IPS-18a (cell line): ENCODE measurements around the gene NBR1.
"Not testable (repeated sequence)": the region's sequence is repeated elsewhere in the genome, so short reads cannot be mapped to it uniquely, and the experiment has no call there.

Experiments
- H3K27ac ChIP-seq: one replicate; pipeline ENCODE4 v1.5.1; 2013; ENCODE audit warnings: low read length
- H3K27me3 ChIP-seq: one replicate; pipeline ENCODE4 v1.6.1; 2013; ENCODE audit warnings: mild to moderate bottlenecking, low read length; ENCODE audit not compliant: control insufficient read depth, insufficient read depth
- H3K36me3 ChIP-seq: one replicate; pipeline ENCODE4 v1.6.1; 2013; ENCODE audit warnings: low read depth, low read length; ENCODE audit not compliant: control insufficient read depth
- H3K4me1 ChIP-seq: one replicate; pipeline ENCODE4 v1.6.1; 2013; ENCODE audit warnings: low read depth, low read length; ENCODE audit not compliant: control insufficient read depth
- H3K4me3 ChIP-seq: one replicate; pipeline ENCODE4 v1.5.1; 2013; ENCODE audit warnings: low read length
- H3K9ac ChIP-seq: one replicate; pipeline ENCODE4 v1.6.1; 2013; ENCODE audit warnings: mild to moderate bottlenecking, low read length, moderate library complexity
- H3K9me3 ChIP-seq: one replicate; pipeline ENCODE4 v1.6.1; 2013; ENCODE audit warnings: low read depth, low read length; ENCODE audit not compliant: control insufficient read depth

Gene NBR1

DNA sequence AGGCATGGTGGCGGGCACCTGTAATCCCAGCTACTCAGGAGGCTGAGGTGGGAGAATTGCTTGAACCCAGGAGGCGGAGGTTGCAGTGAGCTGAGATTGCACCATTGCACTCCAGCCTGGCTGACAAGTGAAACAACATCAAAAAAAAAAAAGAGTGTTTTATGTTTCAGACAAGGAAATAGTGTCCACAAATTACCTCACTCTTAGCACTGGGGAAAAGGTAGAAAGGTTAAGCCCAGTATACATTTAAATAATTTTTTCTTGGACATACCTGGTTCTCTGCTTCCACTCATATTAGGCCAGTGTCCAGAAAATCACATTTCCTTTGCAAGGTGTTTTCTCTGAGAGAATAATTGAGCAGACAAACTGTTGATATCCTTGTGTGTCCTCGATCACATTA lies 32.0 kb downstream of the NBR1 start:
- not testable (repeated sequence) for H3K9me3 ChIP-seq, H3K27ac ChIP-seq, H3K4me3 ChIP-seq, H3K4me1 ChIP-seq, H3K27me3 ChIP-seq, H3K9ac ChIP-seq
- H3K36me3 ChIP-seq: peaks cover 25% of the 10 kb centered on the region

DNA sequence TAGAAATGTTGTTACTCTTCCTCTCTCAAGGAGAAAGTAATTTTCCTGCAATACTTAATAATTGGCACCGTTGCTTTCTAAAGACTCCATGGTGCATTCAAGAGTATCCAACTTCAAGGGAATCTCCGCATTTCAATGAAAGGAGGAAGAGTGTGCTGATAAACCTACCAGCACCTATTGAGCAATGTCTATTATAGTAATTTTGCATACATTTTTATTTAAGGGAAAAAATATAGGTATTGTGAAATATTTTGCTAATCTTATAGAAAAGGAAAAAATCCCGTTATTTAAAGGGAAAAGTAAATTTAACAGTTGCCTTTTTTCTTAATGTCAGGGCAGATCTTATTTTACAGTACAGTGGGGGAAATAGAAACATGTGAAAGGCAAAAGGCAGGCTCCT lies 39.6 kb downstream of the NBR1 start:
- no peak overlapping the region for H3K27ac ChIP-seq
- no peak overlapping the region for H3K4me3 ChIP-seq
- H3K27me3 ChIP-seq: no peaks in the 10 kb centered on the region
- peaks cover 14% of the 10 kb centered on the region for H3K4me1 ChIP-seq
- no peaks in the 10 kb centered on the region for H3K36me3 ChIP-seq
- H3K9ac ChIP-seq: no peak overlapping the region
- H3K9me3 ChIP-seq: no peaks in the 10 kb centered on the region

DNA sequence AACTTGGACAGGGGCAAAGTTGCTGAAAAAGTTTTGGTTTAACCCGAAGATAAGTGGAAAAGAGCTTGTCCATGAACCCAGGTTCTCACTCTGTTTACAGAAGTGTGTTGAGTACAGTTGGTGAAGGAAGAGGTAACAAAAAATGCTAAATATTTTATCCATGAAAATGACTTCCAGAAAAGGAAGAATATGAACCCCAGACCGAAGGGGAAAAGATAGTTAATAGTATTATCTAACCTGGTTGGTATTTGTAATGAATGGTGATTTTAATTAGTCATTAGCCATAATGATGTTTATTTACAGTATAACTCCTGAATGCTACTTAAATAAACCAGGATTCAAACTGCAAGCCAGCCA lies 40.1 kb downstream of the NBR1 start:
- Histone ChIP-seq H3K36me3 (peaks cover 3% of the 10 kb centered on the region), H3K9ac (peak overlapping the region; percentile 24), H3K27me3 (no peaks in the 10 kb centered on the region), H3K27ac (no peak overlapping the region), H3K9me3 (no peaks in the 10 kb centered on the region), H3K4me1 (peaks cover 14% of the 10 kb centered on the region), H3K4me3 (peak overlapping the region; percentile 70)

DNA sequence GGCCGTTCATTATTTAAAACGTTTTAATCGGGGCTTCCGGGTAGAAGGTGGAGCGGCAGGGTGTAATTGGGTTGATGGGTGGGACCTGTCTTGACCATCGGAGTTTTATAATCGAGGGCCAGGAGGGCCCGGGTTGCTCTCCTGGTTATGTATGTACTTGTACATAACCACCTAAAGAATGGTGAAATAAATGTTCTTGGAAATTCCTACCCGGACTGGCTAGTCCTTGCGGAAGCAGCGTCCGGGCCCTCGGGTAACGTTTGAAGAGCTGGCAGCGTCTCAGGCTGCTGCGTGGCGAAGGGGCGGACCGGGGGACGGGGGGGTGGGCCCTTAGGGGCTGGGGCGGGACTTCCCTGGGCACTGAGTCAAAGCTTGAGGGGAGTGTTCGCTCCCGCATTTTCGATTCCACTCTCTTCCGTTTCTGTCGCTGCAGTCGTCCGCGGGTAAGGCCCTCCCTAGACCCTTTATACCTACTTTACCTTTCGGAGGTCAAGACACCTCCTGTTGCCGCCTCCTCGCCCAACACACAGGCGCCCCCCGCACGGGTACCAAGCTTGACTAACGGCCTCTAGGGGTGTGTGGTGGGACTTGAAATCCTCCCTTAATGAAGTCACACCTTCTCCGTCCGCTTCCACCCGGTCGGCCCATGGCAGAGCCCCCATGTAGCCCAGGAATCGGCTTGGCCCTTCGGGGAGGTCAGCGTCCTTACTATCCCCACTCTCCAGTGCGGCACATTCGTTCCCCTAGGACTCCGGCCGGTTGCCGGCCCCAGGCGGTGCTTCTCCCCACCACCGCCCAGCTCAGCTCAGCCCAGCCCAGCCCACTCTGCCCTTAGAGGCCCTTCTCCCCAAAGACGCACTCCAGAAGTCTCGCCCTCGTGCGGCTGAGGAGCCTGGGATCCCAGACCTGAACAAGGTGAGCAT lies 40.7 kb downstream of the NBR1 start, which contains the start of gene TMEM106A:
TMEM106A (plus strand) TSS at position 396 of the 923 bp plus-strand sequence. CDS start 1,167 bp downstream, outside the sequence.
- H3K27ac ChIP-seq: no peak within 1 kb of the TSS
- H3K27me3 ChIP-seq: no peaks in the 10 kb centered on the region
- peak within 1 kb of the TSS; percentile 56 for H3K9ac ChIP-seq
- peaks cover 3% of the 10 kb centered on the region for H3K36me3 ChIP-seq
- no peaks in the 10 kb centered on the region for H3K9me3 ChIP-seq
- H3K4me1 ChIP-seq: peaks cover 14% of the 10 kb centered on the region
- H3K4me3 ChIP-seq: peak within 1 kb of the TSS; percentile 70

DNA sequence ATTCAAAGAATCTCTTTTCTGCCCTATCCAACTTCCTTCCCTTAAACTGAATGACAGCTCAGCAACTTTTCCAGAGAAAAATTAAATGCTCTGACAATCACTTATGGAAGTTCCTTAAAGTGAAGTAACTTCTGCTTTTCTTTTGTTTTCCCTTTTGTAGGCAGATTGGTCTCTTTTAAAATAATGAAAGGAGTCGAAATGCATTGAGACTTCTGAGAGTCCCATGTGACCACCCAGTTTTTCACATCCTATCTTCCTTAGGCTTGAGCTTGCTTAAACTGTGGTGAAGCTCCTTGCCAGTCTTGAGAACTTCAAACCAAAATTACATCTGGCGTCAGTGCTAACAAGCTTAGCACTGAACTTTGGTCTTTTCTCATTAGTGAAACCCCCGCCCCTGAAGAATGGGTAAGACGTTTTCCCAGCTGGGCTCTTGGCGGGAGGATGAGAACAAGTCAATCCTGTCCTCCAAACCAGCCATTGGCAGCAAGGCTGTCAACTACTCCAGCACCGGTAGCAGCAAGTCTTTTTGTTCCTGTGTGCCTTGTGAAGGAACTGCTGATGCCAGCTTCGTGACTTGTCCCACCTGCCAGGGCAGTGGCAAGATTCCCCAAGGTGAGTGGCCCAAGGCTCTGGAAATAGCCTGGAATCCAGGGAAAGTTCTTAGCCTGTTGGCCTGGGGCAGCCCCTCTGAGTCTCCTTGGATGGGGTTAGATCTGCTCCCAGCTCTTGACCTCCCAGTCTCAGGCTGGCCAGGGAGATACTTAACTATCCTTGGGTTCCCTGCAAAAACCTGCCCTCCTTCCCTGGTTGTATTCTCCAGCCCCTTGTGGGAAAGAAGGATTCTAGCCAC lies 41.9 kb downstream of the NBR1 start:
- Histone ChIP-seq H3K9ac (no peak overlapping the region), H3K36me3 (peaks cover 3% of the 10 kb centered on the region), H3K4me1 (peaks cover 14% of the 10 kb centered on the region), H3K9me3 (no peaks in the 10 kb centered on the region), H3K4me3 (peak overlapping the region; percentile 70), H3K27me3 (no peaks in the 10 kb centered on the region), H3K27ac (no peak overlapping the region)

DNA sequence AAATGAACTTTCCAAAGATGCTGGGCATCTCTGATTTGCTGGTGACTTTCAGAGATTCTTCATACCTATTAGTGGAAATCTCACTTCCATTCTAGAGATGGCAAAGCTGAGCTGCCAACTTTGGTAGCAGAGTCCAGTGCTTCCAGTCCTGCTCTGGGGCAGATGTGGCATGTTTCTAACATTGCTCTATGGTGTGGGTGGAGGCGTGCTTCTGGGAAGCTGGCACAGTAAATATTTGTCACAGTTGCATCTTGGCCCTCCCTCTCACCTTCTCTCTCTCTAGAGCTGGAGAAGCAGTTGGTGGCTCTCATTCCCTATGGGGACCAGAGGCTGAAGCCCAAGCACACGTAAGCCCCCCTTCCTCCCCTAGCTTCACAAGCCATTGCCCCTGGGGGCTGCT lies 42.5 kb downstream of the NBR1 start:
- Histone ChIP-seq H3K4me1 (peaks cover 14% of the 10 kb centered on the region), H3K36me3 (peaks cover 3% of the 10 kb centered on the region), H3K9ac (no peak overlapping the region), H3K4me3 (no peak overlapping the region), H3K27ac (no peak overlapping the region), H3K27me3 (no peaks in the 10 kb centered on the region), H3K9me3 (no peaks in the 10 kb centered on the region)

DNA sequence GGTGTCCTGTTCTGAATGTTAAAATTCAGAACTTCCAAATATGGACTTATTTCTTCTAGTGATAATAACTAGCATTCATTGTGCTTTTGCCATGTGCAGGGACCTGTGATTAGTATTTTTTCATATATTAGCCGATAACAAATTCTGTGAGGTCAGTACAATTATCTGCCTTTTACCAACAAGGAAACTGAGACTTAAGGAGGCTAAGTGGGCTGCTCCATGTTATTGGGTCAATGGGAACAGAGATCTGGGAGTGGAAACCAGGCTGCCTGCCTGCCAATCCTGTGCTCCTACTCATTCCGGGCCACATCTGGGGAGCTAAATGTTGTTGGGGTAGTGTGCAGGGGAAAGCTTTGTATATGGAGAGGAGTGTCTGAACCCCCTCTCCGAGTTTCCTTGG lies 44.3 kb downstream of the NBR1 start:
- Histone ChIP-seq H3K27me3 (no peaks in the 10 kb centered on the region), H3K4me1 (peaks cover 14% of the 10 kb centered on the region), H3K4me3 (no peak overlapping the region), H3K9me3 (no peaks in the 10 kb centered on the region), H3K36me3 (peaks cover 3% of the 10 kb centered on the region), H3K9ac (no peak overlapping the region), H3K27ac (no peak overlapping the region)

DNA sequence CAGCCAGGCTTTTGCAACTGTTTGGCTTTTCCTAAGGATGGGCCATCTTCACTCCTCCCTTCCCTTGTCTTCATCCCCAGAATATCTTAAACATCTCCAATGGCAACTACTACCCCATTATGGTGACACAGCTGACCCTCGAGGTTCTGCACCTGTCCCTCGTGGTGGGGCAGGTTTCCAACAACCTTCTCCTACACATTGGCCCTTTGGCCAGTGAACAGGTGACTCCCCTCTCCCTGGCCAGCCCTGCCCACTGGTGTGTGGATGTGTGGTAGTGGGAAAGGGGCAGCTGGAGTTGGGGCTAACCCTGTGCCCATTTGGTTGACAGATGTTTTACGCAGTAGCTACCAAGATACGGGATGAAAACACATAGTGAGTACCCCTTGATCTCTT lies 45.4 kb downstream of the NBR1 start:
- H3K36me3 ChIP-seq: peaks cover 3% of the 10 kb centered on the region
- peaks cover 9% of the 10 kb centered on the region for H3K4me1 ChIP-seq
- no peaks in the 10 kb centered on the region for H3K9me3 ChIP-seq
- no peak overlapping the region for H3K9ac ChIP-seq
- no peak overlapping the region for H3K4me3 ChIP-seq
- no peak overlapping the region for H3K27ac ChIP-seq
- H3K27me3 ChIP-seq: no peaks in the 10 kb centered on the region

DNA sequence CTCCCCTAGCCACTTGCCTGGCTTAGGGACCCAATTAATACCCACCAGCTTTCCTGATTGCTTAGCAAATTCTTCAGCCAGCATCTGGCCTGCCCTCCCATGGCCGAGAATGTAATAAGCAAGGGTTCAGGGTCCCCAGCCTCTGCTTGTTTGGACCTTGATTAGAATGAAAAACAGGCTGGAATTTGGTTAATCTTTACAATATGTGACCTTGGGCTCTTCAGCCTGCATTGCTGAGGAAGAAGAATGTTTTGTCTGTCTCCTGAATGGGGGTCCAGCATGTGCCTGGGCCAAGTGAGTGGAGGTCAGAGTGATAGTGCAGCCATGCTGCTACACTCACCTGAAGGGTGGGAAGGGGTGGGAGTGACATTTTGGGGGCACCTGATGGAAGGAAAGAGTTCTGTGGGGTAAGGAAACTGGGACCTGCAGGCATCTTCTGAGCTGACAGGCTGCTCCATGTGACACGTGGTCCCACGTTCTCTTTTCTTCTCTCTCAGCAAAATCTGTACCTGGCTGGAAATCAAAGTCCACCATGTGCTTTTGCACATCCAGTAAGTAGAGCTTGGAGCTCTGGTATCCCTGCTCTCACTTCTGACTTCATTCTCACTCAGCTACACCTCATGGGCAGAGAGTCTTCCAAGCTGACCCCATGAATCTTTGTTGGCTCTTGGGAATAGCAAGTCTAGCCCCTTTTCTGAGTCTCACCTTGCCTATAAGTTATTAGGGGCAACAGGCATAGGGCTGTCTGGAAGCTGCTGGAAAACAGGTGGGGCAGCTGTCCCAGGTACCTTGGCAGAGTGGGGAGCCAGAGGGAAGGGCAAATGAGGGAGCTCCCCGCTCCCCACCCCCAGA lies 46.0 kb downstream of the NBR1 start:
- H3K9ac ChIP-seq: no peak overlapping the region
- H3K4me3 ChIP-seq: no peak overlapping the region
- peaks cover 8% of the 10 kb centered on the region for H3K4me1 ChIP-seq
- peaks cover 3% of the 10 kb centered on the region for H3K36me3 ChIP-seq
- H3K27ac ChIP-seq: no peak overlapping the region
- no peaks in the 10 kb centered on the region for H3K27me3 ChIP-seq
- no peaks in the 10 kb centered on the region for H3K9me3 ChIP-seq

DNA sequence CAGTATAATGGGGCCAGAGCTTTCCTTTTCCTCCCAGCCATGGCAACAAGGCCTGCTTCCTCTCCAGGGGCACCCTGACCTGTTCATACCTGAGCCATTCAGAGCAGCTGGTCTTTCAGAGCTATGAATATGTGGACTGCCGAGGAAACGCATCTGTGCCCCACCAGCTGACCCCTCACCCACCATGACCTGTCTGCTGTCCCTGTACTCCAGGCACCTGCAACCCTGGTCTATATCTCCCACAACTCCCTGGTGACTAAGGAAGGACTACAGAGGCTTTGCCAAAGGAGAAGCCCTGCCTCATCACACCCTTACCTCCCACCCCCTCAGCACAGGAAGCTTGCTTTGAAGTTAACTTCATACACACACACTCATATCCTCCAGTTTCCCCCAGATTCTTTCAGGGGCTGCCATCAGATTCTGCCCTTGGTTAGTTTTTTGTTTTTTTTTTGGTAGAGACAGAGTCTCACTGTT lies 46.6 kb downstream of the NBR1 start:
- no peak overlapping the region for H3K4me3 ChIP-seq
- no peaks in the 10 kb centered on the region for H3K9me3 ChIP-seq
- H3K4me1 ChIP-seq: peaks cover 4% of the 10 kb centered on the region
- H3K9ac ChIP-seq: no peak overlapping the region
- no peaks in the 10 kb centered on the region for H3K27me3 ChIP-seq
- H3K36me3 ChIP-seq: peaks cover 3% of the 10 kb centered on the region
- H3K27ac ChIP-seq: no peak overlapping the region

DNA sequence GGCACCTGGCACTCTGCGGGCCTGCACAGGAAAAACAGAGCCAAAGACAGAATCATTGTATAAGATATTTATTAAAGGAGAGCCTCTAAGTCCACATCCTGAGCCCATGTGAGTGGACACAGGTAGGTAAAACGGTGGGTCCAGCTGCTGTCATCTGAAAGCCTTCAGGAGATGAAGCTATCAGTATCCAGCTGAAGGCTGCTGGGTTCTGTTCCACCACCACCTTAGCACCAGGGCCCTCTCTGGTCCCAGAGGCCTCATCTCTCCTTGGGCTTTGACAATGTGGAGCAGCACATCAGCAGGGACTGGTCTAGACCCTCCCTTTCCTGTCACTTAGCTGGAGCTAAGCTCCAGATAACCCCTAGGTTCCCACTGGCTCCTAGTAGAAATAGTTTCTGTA lies 48.0 kb downstream of the NBR1 start:
- no peak overlapping the region for H3K9ac ChIP-seq
- H3K4me3 ChIP-seq: no peak overlapping the region
- no peaks in the 10 kb centered on the region for H3K4me1 ChIP-seq
- peaks cover 3% of the 10 kb centered on the region for H3K36me3 ChIP-seq
- H3K9me3 ChIP-seq: no peaks in the 10 kb centered on the region
- no peak overlapping the region for H3K27ac ChIP-seq
- H3K27me3 ChIP-seq: no peaks in the 10 kb centered on the region
